G401 (cell line): ENCODE measurements around the gene AXIN1. TPM values are rescaled to one million over a fixed set of nuclear protein-coding genes. Genes with fewer than 3 reads are reported as not detected.
"Not testable (repeated sequence)": the region's sequence is repeated elsewhere in the genome, so short reads cannot be mapped to it uniquely, and the experiment has no call there.

Experiments
- DNase-seq: peaks from one replicate; pipeline ENCODE4 v3.0.0-alpha.2; 2015; ENCODE audit warnings: low spot score
- in situ Hi-C: cut with HindIII; loops from 2 replicates; pipeline ENCODE4 v1.10.0; 2016; ENCODE audit warnings: low sequenced_read_pairs, mixed read lengths
- total RNA-seq: library from RNA; depleted of rRNA; stranded (reverse); fragments of >200 nt; shearing (Covaris generic); gene quantifications from 2 replicates; pipeline ENCODE4 v1.2.3, GENCODE V29; 2014

The AXIN1 gene
- total RNA-seq, 1 experiment from 2014 or later, result 46.3 TPM

- no peak for DNase-seq
- in situ Hi-C loops, result no loop called here
These were observed 19.2 kb upstream of the AXIN1 start for GRCh38 chr16:371515-372301.

GRCh38 chr16:370979-371514 is 18.5 kb upstream of the AXIN1 start:
- in situ Hi-C loops, result no loop called here

GRCh38 chr16:370443-370842 is 17.9 kb upstream of the AXIN1 start, which contains the start of gene MRPL28:
TSS of gene MRPL28 (minus strand) at chr16:370538. CDS start at chr16:370218, 320 bp downstream.
- in situ Hi-C loops, result no loop called here
- peak; percentile 97 for DNase-seq

More at GRCh38 chr16:370979-371514, 18.5 kb upstream of the AXIN1 start:
- DNase-seq, result no peak

GRCh38 chr16:369866-370436 is 17.4 kb upstream of the AXIN1 start:
- DNase-seq, result no peak
- in situ Hi-C loops, result no loop called here

GRCh38 chr16:369275-369865 is 16.8 kb upstream of the AXIN1 start:
- in situ Hi-C loops, result no loop called here
- no peak for DNase-seq

- no peak for DNase-seq
- in situ Hi-C loops, result no loop called here
These were observed 16.1 kb upstream of the AXIN1 start for GRCh38 chr16:368388-369158.

- DNase-seq, result no peak
- in situ Hi-C loops, result no loop called here
These were observed 14.9 kb upstream of the AXIN1 start for GRCh38 chr16:367333-367903.

- in situ Hi-C loops, result no loop called here
- DNase-seq, result no peak
These were observed 14.0 kb upstream of the AXIN1 start for GRCh38 chr16:366476-366875.

- in situ Hi-C loops, result no loop called here
- DNase-seq, result no peak
These were observed 12.3 kb upstream of the AXIN1 start for GRCh38 chr16:364595-365491.

GRCh38 chr16:363766-364490 is 11.4 kb upstream of the AXIN1 start:
- in situ Hi-C loops, result no loop called here
- DNase-seq, result no peak

GRCh38 chr16:363110-363765 is 10.7 kb upstream of the AXIN1 start:
- no peak for DNase-seq
- in situ Hi-C loops, result no loop called here

GRCh38 chr16:362702-362999 is 10.1 kb upstream of the AXIN1 start:
- in situ Hi-C loops, DNase-seq: not testable (repeated sequence)

GRCh38 chr16:361872-362701 is 9.6 kb upstream of the AXIN1 start:
- peak; percentile 89 for DNase-seq
- in situ Hi-C loops, result no loop called here

GRCh38 chr16:361341-361871 is 8.9 kb upstream of the AXIN1 start:
- in situ Hi-C loops, result no loop called here
- no peak for DNase-seq

- in situ Hi-C loops, result no loop called here
- DNase-seq, result no peak
These were observed 8.3 kb upstream of the AXIN1 start for GRCh38 chr16:360698-361336.
